Neuronal stem cell (in vitro differentiated cells): ENCODE results near the gene THYN1.

ENCODE experiments used
- DNase-seq: peaks from one replicate; pipeline ENCODE4 v3.0.0-alpha.2; 2013; ENCODE audit warnings: low spot score
- H2AFZ ChIP-seq: one replicate; pipeline ENCODE4 v1.6.1; 2013; ENCODE audit warnings: mild to moderate bottlenecking, low read length, inconsistent platforms
- H2AK5ac ChIP-seq: 2 replicates; pipeline ENCODE4 v1.6.1; 2013; ENCODE audit warnings: low read depth, mild to moderate bottlenecking, inconsistent platforms, low read length, moderate library complexity, mixed read lengths
- H2BK120ac ChIP-seq: 2 replicates; pipeline ENCODE4 v1.6.1; 2013; ENCODE audit warnings: low read depth, mild to moderate bottlenecking, inconsistent platforms, low read length, moderate library complexity, mixed read lengths
- H2BK12ac ChIP-seq: one replicate; pipeline ENCODE4 v1.6.1; 2013; ENCODE audit warnings: low read length, inconsistent platforms
- H2BK15ac ChIP-seq: 2 replicates; pipeline ENCODE4 v1.6.1; 2013; ENCODE audit warnings: mild to moderate bottlenecking, low read length, inconsistent platforms, mixed read lengths
- H2BK5ac ChIP-seq: one replicate; pipeline ENCODE4 v1.6.1; 2013; ENCODE audit warnings: inconsistent platforms, mild to moderate bottlenecking, low read length, moderate library complexity
- H3K14ac ChIP-seq: one replicate; pipeline ENCODE4 v1.6.1; 2013; ENCODE audit warnings: low read length, inconsistent platforms
- H3K18ac ChIP-seq: 2 replicates; pipeline ENCODE4 v1.6.1; 2013; ENCODE audit warnings: low read length, inconsistent platforms
- H3K23ac ChIP-seq: 2 replicates; pipeline ENCODE4 v1.6.1; 2013; ENCODE audit warnings: low read depth, mild to moderate bottlenecking, mixed read lengths, low read length, inconsistent platforms; ENCODE audit not compliant: poor library complexity
- H3K27ac ChIP-seq: replicated peaks from 3 replicates; pipeline ENCODE4 v1.5.1; 2013; ENCODE audit warnings: low read length, inconsistent platforms
- H3K27me3 ChIP-seq, 3 experiments: 2 replicates each; pipeline ENCODE4 v1.6.1; 2013; ENCODE audit warnings: low read length in 3 of 3, mild to moderate bottlenecking in 2 of 3, inconsistent platforms in 1 of 3, low read depth in 1 of 3, mixed read lengths in 1 of 3, moderate library complexity in 1 of 3; ENCODE audit not compliant: control insufficient read depth in 3 of 3, insufficient read depth in 3 of 3
- H3K36me3 ChIP-seq, 2 donors: replicated peaks in 1 of 2; 2 replicates each; pipeline ENCODE4 v1.6.1; 2013; ENCODE audit warnings: low read length in 2 of 2; ENCODE audit not compliant: control insufficient read depth in 2 of 2, insufficient read depth in 2 of 2
- H3K4ac ChIP-seq: 2 replicates; pipeline ENCODE4 v1.6.1; 2013; ENCODE audit warnings: inconsistent platforms, mild to moderate bottlenecking, low read length, moderate library complexity
- H3K4me1 ChIP-seq, 2 donors: 1 replicate in 1 of 2; 2 replicates in 1 of 2; pipeline ENCODE4 v1.6.1; 2013; ENCODE audit warnings: low read length in 2 of 2, low read depth in 1 of 2; ENCODE audit not compliant: control insufficient read depth in 2 of 2, insufficient read depth in 1 of 2
- H3K4me2 ChIP-seq: one replicate; pipeline ENCODE4 v1.6.1; 2013; ENCODE audit warnings: mild to moderate bottlenecking, low read length, inconsistent platforms; ENCODE audit not compliant: insufficient read depth, poor library complexity, severe bottlenecking
- H3K4me3 ChIP-seq, 2 donors: 2 replicates each; pipeline ENCODE4 v1.5.1; 2013; ENCODE audit warnings: low read length in 2 of 2, mild to moderate bottlenecking in 2 of 2, inconsistent platforms in 1 of 2, moderate library complexity in 1 of 2
- H3K79me1 ChIP-seq: one replicate; pipeline ENCODE4 v1.6.1; 2013; ENCODE audit warnings: low read depth, mild to moderate bottlenecking, inconsistent platforms, low read length, moderate library complexity
- H3K9ac ChIP-seq: one replicate; pipeline ENCODE4 v1.6.1; 2013; ENCODE audit warnings: mild to moderate bottlenecking, low read depth, low read length, inconsistent platforms; ENCODE audit not compliant: poor library complexity
- H3K9me3 ChIP-seq, 2 donors: replicated peaks in 1 of 2; 2 replicates each; pipeline versions ENCODE3 to v1.6.1; 2013; ENCODE audit warnings: low read length in 2 of 2, mild to moderate bottlenecking in 2 of 2, inconsistent platforms in 1 of 2, low read depth in 1 of 2, mixed read lengths in 1 of 2, moderate library complexity in 1 of 2; ENCODE audit not compliant: control insufficient read depth in 2 of 2, insufficient read depth in 1 of 2
- H4K8ac ChIP-seq: one replicate; pipeline ENCODE4 v1.6.1; 2013; ENCODE audit warnings: low read depth, mild to moderate bottlenecking, inconsistent platforms, low read length, moderate library complexity
- H4K91ac ChIP-seq: one replicate; pipeline ENCODE4 v1.6.1; 2013; ENCODE audit warnings: low read length, low read depth, mild to moderate bottlenecking, inconsistent platforms; ENCODE audit not compliant: poor library complexity
- WGBS, 2 donors: extraction: QIAGEN DNeasy Blood & Tissue Kit; methylation state at CpG; one replicate each; pipeline ENCODE4 v1.1.7; 2013; ENCODE audit warnings: missing lambda C conversion rate in 2 of 2, mixed read lengths in 1 of 2; ENCODE audit not compliant: insufficient read length in 2 of 2, insufficient replicate concordance in 1 of 2; ENCODE audit errors: extremely low coverage in 2 of 2; 5-methylcytosine and 5-hydroxymethylcytosine counted together

The THYN1 gene

GRCh38 chr11:134244593-134244992, 8.6 kb downstream of the THYN1 start:
- H3K27ac ChIP-seq: no peak overlapping the region
- no peak overlapping the region for H3K14ac ChIP-seq
- DNase-seq: no peak
- no peak overlapping the region for H3K23ac ChIP-seq
- H3K36me3 ChIP-seq: peaks cover 30 to 98% of the 10 kb centered on the region in 2 donors
- no peak overlapping the region for H2AK5ac ChIP-seq
- H4K91ac ChIP-seq: no peak overlapping the region
- no peak overlapping the region for H3K4ac ChIP-seq
- no peaks in the 10 kb centered on the region for H3K27me3 ChIP-seq
- no peak overlapping the region for H2BK15ac ChIP-seq
- no peak overlapping the region for H3K4me3 ChIP-seq
- WGBS, 2 donors: no CpG with 5 or more reads among the region's 7 CpGs
- H3K9me3 ChIP-seq: no peaks in the 10 kb centered on the region
- H2AFZ ChIP-seq: no peak overlapping the region
- H3K79me1 ChIP-seq: no peaks in the 10 kb centered on the region
- H3K4me2 ChIP-seq: no peak overlapping the region
- no peak overlapping the region for H4K8ac ChIP-seq
- H2BK120ac ChIP-seq: no peak overlapping the region
- H3K4me1 ChIP-seq: no peaks in the 10 kb centered on the region
- H3K18ac ChIP-seq: no peak overlapping the region
- no peak overlapping the region for H2BK12ac ChIP-seq
- H3K9ac ChIP-seq: no peak overlapping the region
- H2BK5ac ChIP-seq: no peak overlapping the region

GRCh38 chr11:134243913-134244312, 9.2 kb downstream of the THYN1 start:
- no peaks in the 10 kb centered on the region for H3K4me1 ChIP-seq
- H3K9me3 ChIP-seq: no peaks in the 10 kb centered on the region
- no peak for DNase-seq
- H2BK5ac ChIP-seq: no peak overlapping the region
- H4K91ac ChIP-seq: no peak overlapping the region
- H3K4me2 ChIP-seq: no peak overlapping the region
- H2AK5ac ChIP-seq: no peak overlapping the region
- no CpG with 5 or more reads among the region's 4 CpGs for WGBS, 2 donors
- no peak overlapping the region for H2BK12ac ChIP-seq
- peaks cover 29 to 97% of the 10 kb centered on the region in 2 donors for H3K36me3 ChIP-seq
- no peak overlapping the region for H3K23ac ChIP-seq
- H3K27me3 ChIP-seq: no peaks in the 10 kb centered on the region
- no peak overlapping the region for H3K4ac ChIP-seq
- H3K14ac ChIP-seq: no peak overlapping the region
- H2BK120ac ChIP-seq: no peak overlapping the region
- no peaks in the 10 kb centered on the region for H3K79me1 ChIP-seq
- H2BK15ac ChIP-seq: no peak overlapping the region
- no peak overlapping the region for H3K18ac ChIP-seq
- H4K8ac ChIP-seq: no peak overlapping the region
- no peak overlapping the region for H3K27ac ChIP-seq
- H2AFZ ChIP-seq: no peak overlapping the region
- no peak overlapping the region for H3K4me3 ChIP-seq
- H3K9ac ChIP-seq: no peak overlapping the region

GRCh38 chr11:134242376-134242775, 10.8 kb downstream of the THYN1 start:
- WGBS, 2 donors: no CpG with 5 or more reads among the region's 9 CpGs
- no peak overlapping the region for H4K91ac ChIP-seq
- DNase-seq: no peak
- H3K4me3 ChIP-seq: no peak overlapping the region
- H3K14ac ChIP-seq: no peak overlapping the region
- H2BK15ac ChIP-seq: no peak overlapping the region
- H3K9ac ChIP-seq: no peak overlapping the region
- H2BK12ac ChIP-seq: no peak overlapping the region
- H2AK5ac ChIP-seq: no peak overlapping the region
- H3K18ac ChIP-seq: no peak overlapping the region
- H4K8ac ChIP-seq: no peak overlapping the region
- H3K4me1 ChIP-seq: no peaks in the 10 kb centered on the region
- no peak overlapping the region for H2BK5ac ChIP-seq
- H3K79me1 ChIP-seq: no peaks in the 10 kb centered on the region
- no peak overlapping the region for H3K4me2 ChIP-seq
- H2BK120ac ChIP-seq: no peak overlapping the region
- no peaks in the 10 kb centered on the region for H3K9me3 ChIP-seq
- no peak overlapping the region for H3K4ac ChIP-seq
- H3K27ac ChIP-seq: no peak overlapping the region
- H3K23ac ChIP-seq: no peak overlapping the region
- no peak overlapping the region for H2AFZ ChIP-seq
- H3K36me3 ChIP-seq: peaks cover 21 to 83% of the 10 kb centered on the region in 2 donors
- no peaks in the 10 kb centered on the region for H3K27me3 ChIP-seq

GRCh38 chr11:134240592-134240991, 12.6 kb downstream of the THYN1 start:
- no peak overlapping the region for H2BK120ac ChIP-seq
- no peaks in the 10 kb centered on the region for H3K4me1 ChIP-seq
- peaks cover 19 to 71% of the 10 kb centered on the region in 2 donors for H3K36me3 ChIP-seq
- no peaks in the 10 kb centered on the region for H3K27me3 ChIP-seq
- no peak overlapping the region for H3K18ac ChIP-seq
- H3K4me3 ChIP-seq: no peak overlapping the region
- H3K27ac ChIP-seq: no peak overlapping the region
- H2BK5ac ChIP-seq: no peak overlapping the region
- no peak overlapping the region for H4K8ac ChIP-seq
- no CpG with 5 or more reads among the region's 6 CpGs for WGBS, 2 donors
- no peak overlapping the region for H3K23ac ChIP-seq
- DNase-seq: no peak
- no peak overlapping the region for H2AFZ ChIP-seq
- H2AK5ac ChIP-seq: no peak overlapping the region
- no peak overlapping the region for H2BK12ac ChIP-seq
- H3K14ac ChIP-seq: no peak overlapping the region
- no peak overlapping the region for H3K4me2 ChIP-seq
- H2BK15ac ChIP-seq: no peak overlapping the region
- H3K9ac ChIP-seq: no peak overlapping the region
- no peak overlapping the region for H4K91ac ChIP-seq
- H3K4ac ChIP-seq: no peak overlapping the region
- H3K79me1 ChIP-seq: no peaks in the 10 kb centered on the region
- no peaks in the 10 kb centered on the region for H3K9me3 ChIP-seq
